SJCRH30 (cell line): Measurements from ENCODE around the gene HOXA7. TPM values are rescaled to one million over a fixed set of nuclear protein-coding genes. Genes with fewer than 3 reads are reported as not detected.

ENCODE experiments used
- DNase-seq, 2 experiments: peaks; one replicate each; pipeline ENCODE4 v3.0.0-alpha.2; 2015 to 2020
- H3K27ac ChIP-seq: fragments of 250-450 bp; sonication (Bioruptor Pico); 2 replicates; pipeline ENCODE4 v1.5.1; 2020; ENCODE audit warnings: mild to moderate bottlenecking, moderate library complexity
- H3K27me3 ChIP-seq: fragments of 250-450 bp; sonication (Bioruptor Pico); 2 replicates; pipeline ENCODE4 v1.5.1; 2020; ENCODE audit warnings: mild to moderate bottlenecking, moderate library complexity
- H3K36me3 ChIP-seq: fragments of 250-450 bp; sonication (Bioruptor Pico); 2 replicates; pipeline ENCODE4 v1.5.1; 2020; ENCODE audit warnings: mild to moderate bottlenecking, moderate library complexity
- H3K4me1 ChIP-seq: fragments of 250-450 bp; sonication (Bioruptor Pico); 2 replicates; pipeline ENCODE4 v1.5.1; 2020; ENCODE audit warnings: mild to moderate bottlenecking, moderate library complexity
- H3K4me3 ChIP-seq: fragments of 250-450 bp; sonication (Bioruptor Pico); 2 replicates; pipeline ENCODE4 v1.5.1; 2020; ENCODE audit warnings: mild to moderate bottlenecking, moderate library complexity
- H3K9me3 ChIP-seq: fragments of 250-450 bp; sonication (Bioruptor Pico); replicated peaks from 2 replicates; pipeline ENCODE4 v1.5.1; 2020; ENCODE audit warnings: mild to moderate bottlenecking, moderate library complexity
- total RNA-seq: library from RNA; depleted of rRNA; stranded (reverse); fragments of >200 nt; shearing (Covaris generic); gene quantifications from 2 replicates; pipeline ENCODE4 v1.2.3, GENCODE V29; 2014; rRNA removed

The HOXA7 gene
- total RNA-seq = 38.6 and 40.4 TPM in 2 replicates

DNA sequence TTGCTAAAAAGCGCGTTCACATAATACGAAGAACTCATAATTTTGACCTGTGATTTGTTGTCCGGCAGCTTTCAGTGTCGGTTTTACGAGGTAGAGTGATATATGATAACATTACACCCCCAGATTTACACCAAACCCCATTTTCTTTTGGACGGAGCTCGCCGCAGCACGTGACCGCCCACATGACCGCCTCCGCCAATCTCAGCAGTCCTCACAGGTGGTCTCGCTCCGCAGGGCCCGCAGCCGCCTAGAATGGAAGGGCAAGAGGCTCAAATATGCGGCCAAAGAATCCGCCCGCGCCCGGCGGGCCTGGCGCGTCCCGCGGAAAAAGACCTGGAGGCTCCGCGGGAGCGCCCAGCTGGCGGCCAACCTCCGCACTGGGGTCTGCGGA is at the start of gene HOXA7:
Gene HOXA7 (minus strand): TSS at position 168 of the 391 bp plus-strand sequence. CDS start 130 bp downstream, at position 38.
- Histone ChIP-seq H3K27ac (peak within 1 kb of the TSS; percentile 80), H3K36me3 (no peaks in the 10 kb centered on the region), H3K4me1 (peaks cover 3% of the 10 kb centered on the region; the same call in 1 of the 2 replicates), H3K27me3 (no peaks in the 10 kb centered on the region), H3K4me3 (peak within 1 kb of the TSS; percentile 82), H3K9me3 (no peaks in the 10 kb centered on the region)
- peak; percentile 90 to 92 for DNase-seq

DNA sequence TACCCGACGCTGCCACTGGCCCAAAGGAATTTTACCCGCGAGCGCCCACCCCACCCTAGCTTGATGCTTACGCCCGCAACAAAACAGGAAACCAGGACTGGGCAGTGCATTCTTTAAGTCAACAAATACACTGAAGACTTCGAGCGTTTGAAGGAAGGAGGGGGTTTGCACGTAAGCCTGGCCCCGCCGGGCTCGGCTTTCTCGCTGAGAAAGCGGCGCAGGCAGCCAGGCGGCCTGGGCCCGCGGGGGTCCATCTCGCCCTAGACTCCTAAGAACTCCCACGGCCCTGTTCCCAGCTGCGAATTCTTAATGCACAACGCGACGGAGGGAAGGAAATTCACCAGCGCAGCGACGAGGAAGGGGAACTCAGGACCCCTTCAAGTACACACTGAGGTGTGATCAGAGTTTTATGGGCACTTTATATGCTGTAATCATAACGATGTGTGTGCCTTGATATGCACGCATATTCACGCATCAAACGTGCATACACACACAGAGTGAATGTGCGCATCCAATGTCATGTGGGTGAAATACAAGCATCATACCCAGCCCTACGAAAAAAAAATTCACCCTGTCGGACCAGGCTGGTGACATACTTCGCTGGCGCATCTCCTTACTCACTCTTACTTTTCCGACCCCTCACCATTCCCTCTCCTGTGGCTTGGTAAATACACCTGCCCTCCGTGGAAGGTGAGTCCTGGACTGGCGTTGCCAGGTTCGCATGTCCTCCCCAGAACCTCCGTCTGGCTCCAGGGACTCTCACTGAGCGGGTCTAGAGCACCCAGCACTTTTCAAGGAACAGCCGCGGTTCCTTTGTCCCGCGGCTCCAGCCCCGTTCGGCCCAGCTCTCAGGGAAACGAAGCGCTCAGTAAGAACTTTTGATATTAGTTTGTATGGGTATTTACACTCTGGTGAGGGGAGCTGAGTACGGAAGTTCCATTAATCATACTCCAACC is 49.1 kb upstream of the HOXA7 start:
- Histone ChIP-seq H3K27ac (no peak overlapping the region), H3K27me3 (no peaks in the 10 kb centered on the region; the same call in 1 of the 2 replicates), H3K4me1 (no peaks in the 10 kb centered on the region; the same call in 1 of the 2 replicates), H3K9me3 (no peaks in the 10 kb centered on the region), H3K36me3 (no peaks in the 10 kb centered on the region), H3K4me3 (no peak overlapping the region)
- DNase-seq = no peak

DNA sequence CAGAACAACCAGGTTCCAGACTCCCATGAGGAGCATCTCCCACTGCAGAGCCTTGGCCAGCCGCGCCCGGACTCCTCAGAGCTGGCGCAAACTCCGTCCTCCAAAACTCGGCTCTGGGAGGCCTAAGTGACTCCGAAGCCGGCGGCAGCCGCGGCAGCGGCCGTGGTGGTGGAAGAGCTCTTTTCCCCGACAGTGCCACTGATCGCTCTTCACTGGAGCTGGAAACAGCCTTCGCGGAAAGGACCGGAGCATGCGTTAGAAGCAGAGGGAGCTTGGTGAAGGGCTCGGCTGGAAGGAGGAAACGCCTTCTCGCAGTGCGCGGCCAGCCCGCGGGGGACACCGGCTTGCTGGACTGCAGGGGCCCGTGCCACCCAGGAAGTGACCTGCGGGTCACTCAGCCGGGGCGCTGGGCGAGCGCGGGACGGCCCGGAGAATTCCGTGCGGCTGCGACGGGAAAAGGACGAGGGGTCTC is 48.4 kb upstream of the HOXA7 start:
- Histone ChIP-seq H3K4me3 (no peak overlapping the region), H3K27me3 (no peaks in the 10 kb centered on the region; the same call in 1 of the 2 replicates), H3K36me3 (no peaks in the 10 kb centered on the region), H3K27ac (no peak overlapping the region), H3K4me1 (no peaks in the 10 kb centered on the region; the same call in 1 of the 2 replicates), H3K9me3 (no peaks in the 10 kb centered on the region)
- no peak for DNase-seq

DNA sequence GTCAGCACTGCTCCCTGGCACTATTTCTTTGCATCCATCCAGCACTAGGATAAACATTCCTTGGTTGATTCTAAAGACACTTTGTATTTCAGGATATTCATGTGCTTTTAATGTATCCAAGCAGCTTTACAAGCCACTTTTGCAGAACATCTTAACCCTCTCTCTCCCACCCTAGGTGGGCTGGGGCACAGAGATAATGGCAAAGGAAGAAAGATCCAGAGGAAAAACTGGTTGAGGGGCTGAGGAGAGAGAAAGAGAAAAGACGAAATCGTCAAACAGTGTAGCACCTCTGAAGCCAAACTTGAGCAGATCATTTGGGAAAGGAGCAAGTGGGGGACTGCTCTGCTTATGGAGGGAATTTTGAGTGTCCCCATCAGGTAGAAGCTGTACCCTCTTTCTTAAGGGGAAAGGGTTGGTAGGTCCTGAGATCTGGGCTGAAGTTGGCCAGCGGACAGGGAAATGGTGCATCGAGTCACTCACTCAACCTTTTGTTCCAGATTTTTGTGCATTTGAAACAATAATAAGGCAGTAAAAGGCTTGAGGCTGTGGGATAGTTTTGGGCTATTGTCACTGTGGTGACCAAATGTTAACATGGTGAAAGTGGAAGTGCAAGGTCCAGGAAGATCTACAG is 47.6 kb upstream of the HOXA7 start:
- Histone ChIP-seq H3K4me1 (no peaks in the 10 kb centered on the region; the same call in 1 of the 2 replicates), H3K36me3 (no peaks in the 10 kb centered on the region), H3K9me3 (no peaks in the 10 kb centered on the region), H3K4me3 (no peak overlapping the region), H3K27me3 (no peaks in the 10 kb centered on the region; the same call in 1 of the 2 replicates), H3K27ac (no peak overlapping the region)
- DNase-seq = no peak

DNA sequence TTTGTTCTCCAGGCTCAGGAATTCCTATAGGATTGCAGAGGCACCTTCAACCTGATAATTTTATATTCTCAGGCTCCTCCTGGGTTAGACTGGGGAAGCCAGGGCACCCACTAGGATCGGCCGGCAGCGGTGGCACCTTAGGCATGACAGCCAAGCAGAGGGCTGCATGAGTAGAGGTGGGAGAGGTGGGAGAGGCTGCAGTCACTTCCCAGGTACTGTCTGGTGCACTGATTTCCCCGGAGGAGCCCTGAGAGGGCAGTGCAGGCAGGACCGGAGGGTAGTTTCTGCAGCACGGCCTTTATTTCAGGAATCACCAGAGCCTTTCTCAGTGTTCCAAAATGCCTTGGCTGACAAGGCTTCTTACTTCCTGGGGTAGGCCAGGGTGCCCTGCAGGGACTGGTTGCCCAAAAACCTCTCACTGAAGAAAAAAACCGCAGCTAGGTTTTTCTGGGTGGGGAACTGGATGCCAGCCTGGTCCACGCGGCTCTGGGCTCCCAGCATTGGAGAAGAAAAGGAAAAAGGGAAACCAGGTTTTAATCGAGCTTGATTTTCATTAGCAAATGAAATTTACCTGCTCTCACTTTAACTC is 47.0 kb upstream of the HOXA7 start:
- no peak overlapping the region for H3K27ac ChIP-seq

DNA sequence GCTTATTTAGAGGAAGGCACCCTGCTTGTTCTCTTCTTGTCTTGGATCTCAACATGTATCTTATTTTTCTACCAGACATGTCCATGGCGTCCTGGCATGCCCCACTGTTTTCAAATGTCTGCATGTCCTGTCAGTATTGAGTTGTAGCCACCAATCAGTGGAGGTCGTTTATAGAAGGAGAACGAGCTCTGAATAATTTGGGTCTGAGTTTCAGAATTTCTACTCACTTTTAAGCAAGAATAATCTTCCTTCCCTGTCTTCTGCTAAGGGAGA is 46.3 kb upstream of the HOXA7 start:
- Histone ChIP-seq H3K4me1 (no peaks in the 10 kb centered on the region; the same call in 1 of the 2 replicates), H3K27ac (no peak overlapping the region), H3K27me3 (no peaks in the 10 kb centered on the region; the same call in 1 of the 2 replicates), H3K36me3 (no peaks in the 10 kb centered on the region), H3K4me3 (no peak overlapping the region), H3K9me3 (no peaks in the 10 kb centered on the region)
- no peak for DNase-seq

More for the DNA sequence above, 47.0 kb upstream of the HOXA7 start:
- DNase-seq = no peak
- Histone ChIP-seq H3K27me3 (no peaks in the 10 kb centered on the region; the same call in 1 of the 2 replicates), H3K4me1 (no peaks in the 10 kb centered on the region; the same call in 1 of the 2 replicates), H3K4me3 (no peak overlapping the region), H3K9me3 (no peaks in the 10 kb centered on the region), H3K36me3 (no peaks in the 10 kb centered on the region)

DNA sequence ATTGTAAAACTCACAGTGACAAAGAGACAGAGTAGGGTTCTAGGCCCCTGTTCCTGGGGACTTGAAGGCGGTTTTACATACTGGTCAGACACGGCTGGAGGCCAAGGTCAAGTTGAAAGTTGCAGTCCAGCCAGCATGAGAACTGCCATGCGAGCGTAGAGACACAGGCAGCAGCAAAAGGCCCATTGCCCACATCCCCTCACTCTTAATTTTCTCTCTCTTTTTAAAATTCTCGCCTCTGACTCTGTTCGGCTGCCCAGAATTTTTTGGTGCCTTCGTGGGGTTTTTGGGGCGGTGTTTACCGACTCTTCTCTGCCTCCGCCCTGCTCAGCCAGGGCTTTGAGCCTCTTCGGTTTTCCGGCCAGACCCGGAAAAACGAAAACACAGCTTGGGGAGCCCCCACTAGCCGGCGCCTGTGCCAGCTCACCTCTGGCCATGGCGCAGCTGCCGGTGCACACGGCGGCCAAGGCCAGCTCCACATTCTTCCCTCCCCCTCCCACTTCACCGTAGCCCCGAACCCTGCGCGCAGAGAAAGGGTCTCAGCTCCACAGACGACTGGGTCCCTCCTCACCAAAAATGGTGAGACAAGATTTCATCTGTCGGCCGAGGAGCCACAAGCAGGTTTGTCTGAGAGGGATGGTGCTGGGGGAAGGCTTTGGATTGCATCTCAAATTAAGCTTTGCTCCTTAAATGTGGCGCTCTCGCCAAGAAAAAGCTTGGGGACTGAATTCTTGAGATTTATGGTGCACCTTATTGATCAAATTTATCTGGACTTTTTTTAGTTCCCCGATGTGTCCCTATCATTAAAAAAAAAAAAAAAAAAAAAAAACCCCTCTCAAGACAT is 45.8 kb upstream of the HOXA7 start:
- no peaks in the 10 kb centered on the region; the same call in 1 of the 2 replicates for H3K4me1 ChIP-seq
- no peak overlapping the region for H3K27ac ChIP-seq
- no peaks in the 10 kb centered on the region for H3K27me3 ChIP-seq
- no peak for DNase-seq
- no peak overlapping the region for H3K4me3 ChIP-seq
- no peaks in the 10 kb centered on the region for H3K36me3 ChIP-seq
- no peaks in the 10 kb centered on the region for H3K9me3 ChIP-seq

DNA sequence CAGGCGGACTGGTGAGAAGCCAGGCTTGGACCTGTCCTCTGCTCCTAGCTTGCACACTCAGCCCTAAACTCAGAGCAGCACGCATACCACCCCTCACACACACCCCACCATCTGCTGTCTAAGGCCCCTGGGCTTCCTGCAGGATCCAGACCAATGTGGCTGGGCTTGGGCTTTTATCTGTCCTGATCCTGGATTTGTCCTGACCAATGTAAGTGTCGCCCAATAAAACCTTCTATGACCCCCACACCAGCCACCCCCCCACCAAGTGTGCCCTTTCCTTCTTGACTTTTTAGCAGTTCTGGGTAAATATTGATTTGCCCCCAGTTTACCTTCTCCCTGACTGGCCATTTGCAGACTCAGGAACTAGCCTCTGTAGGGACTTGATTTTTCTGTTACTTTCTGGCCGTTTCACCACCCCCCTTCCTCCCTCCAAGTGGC is 45.1 kb upstream of the HOXA7 start:
- no peak overlapping the region; the same call in 1 of the 2 replicates for H3K4me3 ChIP-seq
- no peaks in the 10 kb centered on the region for H3K36me3 ChIP-seq
- H3K27me3 ChIP-seq = no peaks in the 10 kb centered on the region
- no peak overlapping the region for H3K27ac ChIP-seq
- no peak for DNase-seq
- no peaks in the 10 kb centered on the region; the same call in 1 of the 2 replicates for H3K4me1 ChIP-seq
- H3K9me3 ChIP-seq = no peaks in the 10 kb centered on the region

DNA sequence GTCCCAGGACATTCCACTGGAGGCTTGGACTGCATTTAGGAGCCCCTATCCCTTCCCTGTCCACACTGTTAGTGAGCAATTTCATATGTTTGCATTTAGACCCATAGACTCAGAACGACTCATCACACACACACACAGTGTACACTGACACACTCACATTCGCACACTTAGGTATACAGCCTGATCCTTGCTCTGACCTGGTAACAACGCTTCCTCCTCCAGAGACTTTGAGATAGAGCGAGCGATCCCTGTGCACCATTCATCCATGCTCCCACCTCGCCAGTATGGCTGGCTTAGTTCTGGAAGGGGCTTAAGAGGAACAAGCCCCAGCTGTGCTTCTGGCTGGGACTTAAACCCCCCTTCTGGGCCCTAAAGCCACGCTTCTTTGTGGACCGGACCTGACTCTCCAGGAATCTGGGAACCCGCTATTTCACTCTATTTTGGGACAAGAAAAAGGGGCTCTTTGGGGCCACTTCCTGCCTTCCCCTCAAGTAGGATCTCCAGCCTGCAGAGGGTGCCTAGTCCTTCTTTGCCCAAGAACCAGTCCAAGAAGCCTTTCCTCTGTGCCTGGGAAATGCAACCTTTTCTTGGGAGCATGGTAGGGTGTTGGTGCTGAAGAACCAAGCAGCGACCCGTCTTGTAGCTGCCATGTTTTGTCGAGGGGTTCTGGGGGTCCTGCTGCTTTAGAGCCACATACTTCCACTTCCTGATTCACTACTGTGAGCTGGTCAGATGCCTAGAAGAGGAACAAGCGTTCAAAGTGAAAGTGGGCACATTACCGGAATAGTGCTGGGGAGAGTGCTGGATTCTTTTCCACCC is 44.5 kb upstream of the HOXA7 start:
- Histone ChIP-seq H3K27ac (no peak overlapping the region), H3K4me3 (peak overlapping the region; percentile 87), H3K27me3 (no peaks in the 10 kb centered on the region), H3K9me3 (no peaks in the 10 kb centered on the region), H3K4me1 (no peaks in the 10 kb centered on the region; the same call in 1 of the 2 replicates), H3K36me3 (no peaks in the 10 kb centered on the region)
- DNase-seq = peak in 1 of 2 experiments; percentile 48

DNA sequence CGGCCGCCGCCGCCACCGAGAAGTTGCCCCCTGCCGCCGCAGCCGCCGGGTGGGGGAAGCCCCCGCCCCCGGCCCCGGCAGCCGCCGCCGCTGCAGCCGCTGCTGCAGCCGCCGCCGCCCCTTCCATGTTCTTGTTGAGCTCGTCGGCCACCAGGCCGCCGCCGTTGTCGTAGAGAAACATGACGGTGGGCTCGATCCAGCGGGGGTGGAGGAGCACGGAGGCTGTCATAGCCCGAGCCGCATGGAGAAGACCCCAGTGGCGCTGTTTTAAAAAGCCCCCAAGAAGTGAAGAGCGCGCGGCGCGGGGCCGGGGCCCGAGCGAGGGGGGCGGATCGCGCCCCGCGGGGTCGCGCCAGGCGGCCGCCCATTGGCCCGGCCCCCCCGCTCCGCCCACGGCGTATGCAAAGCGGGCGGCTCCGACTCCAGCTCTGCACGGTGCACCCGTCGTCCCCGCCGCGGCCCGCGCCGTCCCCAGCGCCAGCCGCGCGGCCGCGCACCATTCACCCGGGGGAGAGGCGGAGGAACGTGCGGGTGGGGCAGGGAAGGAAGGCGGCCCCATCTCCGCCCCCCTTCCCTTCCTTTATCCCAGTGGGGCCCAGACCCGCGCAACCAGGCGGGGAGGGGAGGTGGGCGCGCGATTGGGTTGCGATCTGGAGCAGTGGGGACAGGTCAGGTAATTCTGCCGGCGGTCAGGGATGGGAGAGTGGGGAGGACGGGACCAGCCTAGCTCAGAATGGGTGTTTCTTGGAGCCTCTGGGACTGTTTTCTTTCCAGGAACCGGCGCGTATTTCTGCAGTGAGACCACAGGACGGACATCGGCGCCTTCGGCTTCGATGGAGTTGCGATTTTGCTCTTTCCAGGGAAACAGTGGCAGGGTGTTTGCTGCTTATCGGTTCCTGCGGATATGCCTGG is 43.6 kb upstream of the HOXA7 start, which contains the start of gene HOXA13:
Gene HOXA13 (minus strand): TSS at position 243 of the 912 bp plus-strand sequence. CDS start 14 bp downstream, at position 229.
- Histone ChIP-seq H3K4me3 (peak within 1 kb of the TSS; percentile 87), H3K4me1 (no peaks in the 10 kb centered on the region; the same call in 1 of the 2 replicates), H3K27me3 (no peaks in the 10 kb centered on the region), H3K27ac (no peak within 1 kb of the TSS), H3K36me3 (no peaks in the 10 kb centered on the region), H3K9me3 (no peaks in the 10 kb centered on the region)
- peak; percentile 81 to 87 for DNase-seq

DNA sequence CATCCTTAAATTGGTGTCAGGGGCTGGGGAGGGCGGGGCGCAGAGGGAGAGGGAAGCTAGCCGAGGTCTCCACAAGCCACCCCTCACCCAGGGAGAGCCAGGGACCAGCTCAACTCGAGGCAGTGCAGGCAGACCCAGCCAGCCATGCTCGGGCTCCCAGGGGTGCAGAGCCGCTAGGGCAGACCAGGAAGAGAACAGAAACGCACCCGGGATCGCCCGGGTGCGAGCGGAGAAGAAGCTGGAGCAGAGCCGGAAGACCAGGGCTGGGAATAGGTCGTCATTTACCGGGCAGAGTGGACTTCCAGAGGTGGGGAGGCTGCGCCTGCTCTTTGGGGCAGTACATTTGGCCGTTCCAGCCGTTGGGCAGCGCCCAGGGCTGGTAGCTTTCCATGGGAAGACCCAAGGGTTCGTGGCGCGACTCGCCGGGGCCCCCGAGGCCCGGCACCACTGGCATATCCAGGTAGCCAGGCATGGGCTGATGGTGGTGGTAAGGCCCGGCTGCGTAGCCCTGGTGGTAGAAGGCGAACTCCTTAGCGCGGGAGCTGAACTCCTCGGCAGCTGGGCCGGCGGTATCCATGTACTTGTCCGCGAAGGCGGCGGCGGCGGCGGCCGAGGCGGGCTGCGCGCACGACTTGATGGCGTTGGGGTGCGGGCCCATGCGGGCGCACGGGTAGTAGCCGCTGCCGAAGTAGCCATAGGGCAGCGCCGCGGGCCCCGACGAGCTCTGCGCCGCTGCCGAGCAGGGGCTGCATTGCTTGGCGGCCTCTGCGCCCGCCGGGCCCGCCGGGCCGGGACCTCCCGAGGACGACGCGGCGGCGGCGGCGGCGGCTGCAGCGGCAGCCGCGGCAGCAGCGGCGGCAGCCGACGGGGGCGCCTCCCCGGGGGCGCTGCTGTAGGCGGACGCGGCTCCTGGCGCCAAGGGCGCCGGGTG is 42.7 kb upstream of the HOXA7 start:
- Histone ChIP-seq H3K27me3 (no peaks in the 10 kb centered on the region), H3K4me3 (peak overlapping the region; percentile 87), H3K36me3 (no peaks in the 10 kb centered on the region), H3K9me3 (no peaks in the 10 kb centered on the region), H3K27ac (no peak overlapping the region), H3K4me1 (no peaks in the 10 kb centered on the region; the same call in 1 of the 2 replicates)
- peak; percentile 50 to 52 for DNase-seq
